Left renal pelvis (tissue), 4 donors: Measurements from ENCODE around the gene ZCCHC17. TPM values are rescaled to one million over a fixed set of nuclear protein-coding genes. Genes with fewer than 3 reads are reported as not detected.

ENCODE experiments used
- DNase-seq, 4 donors: peaks; one replicate each; pipeline ENCODE4 v3.0.0-alpha.2; 2013; ENCODE audit warnings: low read depth in 4 of 4, low spot score in 3 of 4
- polyA plus RNA-seq, 4 donors: library from polyadenylated mRNA; unstranded; fragments of 120-200 nt; gene quantifications; one replicate each; pipeline ENCODE4 v1.2.1, GENCODE V29; 2013; ENCODE audit not compliant: insufficient read length in 4 of 4

ZCCHC17 gene
- polyA plus RNA-seq, 4 donors: 33.6 to 54.9 (median 47.3) TPM

DNA sequence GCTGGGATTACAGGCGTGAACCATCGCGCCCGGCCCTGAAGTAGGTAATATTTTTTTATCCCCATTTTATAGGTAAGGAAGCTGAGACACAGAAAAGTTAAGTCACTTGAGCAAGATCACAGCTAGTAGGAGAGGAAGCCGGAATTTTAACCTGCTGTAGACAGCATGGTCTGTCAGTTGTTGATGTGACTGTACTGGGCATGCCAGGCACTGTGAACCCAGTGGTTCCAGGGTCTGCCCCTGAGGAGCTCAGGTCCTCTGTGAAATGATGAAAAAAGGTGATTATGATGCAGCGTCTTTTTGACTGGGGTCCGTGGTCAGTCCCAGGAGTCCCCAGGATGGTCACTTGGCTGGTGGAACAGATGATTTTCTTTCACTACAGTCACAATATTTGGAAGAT lies 92.8 kb downstream of the ZCCHC17 start:
- DNase-seq: no peak

DNA sequence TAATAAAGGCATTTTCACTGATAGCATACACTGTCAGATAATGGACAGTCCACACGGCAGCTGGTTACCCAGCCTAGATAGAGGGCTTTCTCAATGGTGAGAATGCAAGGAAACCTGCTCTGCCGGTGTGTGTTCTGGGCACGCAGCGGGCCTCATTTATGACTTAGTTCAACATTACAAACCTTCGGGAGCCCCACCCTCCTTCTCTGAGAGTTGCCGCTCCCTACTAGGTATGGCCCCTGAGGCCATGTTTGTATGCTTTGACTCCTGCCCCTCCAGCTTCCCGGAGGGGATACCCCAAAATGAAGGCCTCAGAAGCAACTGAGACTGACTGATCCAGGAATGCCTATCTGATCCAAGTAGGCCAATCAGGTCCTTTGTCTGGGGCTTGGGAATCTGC lies 93.2 kb downstream of the ZCCHC17 start:
- no peak for DNase-seq

DNA sequence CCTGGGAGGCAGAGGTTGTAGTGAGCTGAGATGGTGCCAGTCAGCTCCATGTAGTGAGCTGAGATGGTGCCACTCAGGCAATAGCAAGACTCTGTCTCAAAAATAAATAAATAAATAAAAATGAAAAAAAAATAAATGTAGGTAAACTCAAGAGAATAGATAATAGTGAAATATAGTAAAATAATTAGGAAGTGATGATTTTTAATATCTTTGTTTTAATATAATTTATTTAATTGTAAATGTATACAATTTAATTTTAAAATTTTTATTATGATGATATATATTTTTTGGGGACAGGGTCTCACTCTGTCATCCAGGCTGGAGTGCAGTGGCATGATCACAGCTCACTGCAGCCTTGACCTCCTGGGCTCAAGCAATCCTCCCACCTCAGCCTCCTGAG lies 96.6 kb downstream of the ZCCHC17 start:
- no peak for DNase-seq

DNA sequence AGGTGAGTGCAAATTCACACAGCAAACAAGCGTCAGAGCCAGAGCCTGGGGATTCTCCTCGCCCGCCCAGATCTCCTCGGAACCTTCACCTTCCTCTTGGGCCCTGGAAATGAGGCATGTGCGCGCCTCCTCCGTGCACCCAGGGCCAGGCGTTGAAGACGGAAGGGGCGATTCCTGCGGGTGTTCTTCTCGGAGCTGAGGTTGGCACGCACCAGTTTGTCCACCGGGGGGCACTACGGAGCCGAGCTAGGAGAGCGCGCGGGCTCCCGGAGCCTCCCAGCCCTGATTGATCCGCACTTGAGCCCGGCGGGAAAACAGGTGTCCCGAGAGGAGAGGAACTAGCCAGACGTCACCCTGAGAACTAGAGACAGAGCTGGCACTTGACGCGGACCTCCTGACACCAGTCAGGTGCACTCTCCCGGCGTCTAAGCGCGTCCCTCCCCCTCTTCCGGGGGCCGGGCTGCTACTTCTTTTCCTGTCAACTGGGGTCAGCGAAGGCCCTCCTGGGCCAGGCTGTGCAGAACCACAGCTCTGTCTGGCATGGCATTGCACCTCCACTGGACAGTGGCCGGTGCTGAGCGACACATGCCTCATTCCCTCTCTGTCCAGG lies 97.9 kb downstream of the ZCCHC17 start:
- peak in 1 of 4 donors; percentile 57 for DNase-seq

DNA sequence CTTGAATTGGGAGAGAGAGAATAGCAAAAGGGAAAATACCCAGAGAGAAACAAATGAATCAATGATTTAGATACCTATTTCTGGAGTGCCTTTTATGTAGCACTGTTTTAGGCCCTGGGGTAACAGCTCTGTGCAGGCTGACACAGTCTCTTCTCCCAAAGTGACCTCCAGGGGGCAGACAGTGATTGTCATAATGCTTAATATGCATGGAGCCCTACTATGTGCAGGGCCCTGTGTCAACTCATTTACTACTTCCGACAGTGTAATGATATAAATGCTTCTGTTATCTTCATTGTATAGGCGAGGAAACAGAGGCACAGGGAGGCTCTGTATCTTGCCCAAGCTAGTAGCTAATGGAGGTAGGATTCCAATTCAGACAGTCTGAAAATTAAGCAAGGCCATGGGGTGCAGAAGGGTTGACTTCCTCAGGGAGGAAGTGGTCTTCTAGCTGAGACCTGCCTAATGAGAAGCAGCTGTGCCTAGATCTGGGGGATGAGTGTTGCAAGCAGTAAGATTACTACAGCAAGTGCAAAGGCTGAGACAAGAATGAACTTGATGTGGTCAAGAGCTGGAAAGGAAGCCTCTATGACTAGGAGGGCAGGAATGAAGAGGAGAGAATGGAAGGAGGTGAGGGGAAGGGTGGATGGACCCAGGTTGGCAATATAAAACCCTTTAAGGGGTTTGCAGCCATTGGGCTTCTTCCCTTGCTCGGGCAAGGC lies 100.0 kb downstream of the ZCCHC17 start:
- DNase-seq: no peak

DNA sequence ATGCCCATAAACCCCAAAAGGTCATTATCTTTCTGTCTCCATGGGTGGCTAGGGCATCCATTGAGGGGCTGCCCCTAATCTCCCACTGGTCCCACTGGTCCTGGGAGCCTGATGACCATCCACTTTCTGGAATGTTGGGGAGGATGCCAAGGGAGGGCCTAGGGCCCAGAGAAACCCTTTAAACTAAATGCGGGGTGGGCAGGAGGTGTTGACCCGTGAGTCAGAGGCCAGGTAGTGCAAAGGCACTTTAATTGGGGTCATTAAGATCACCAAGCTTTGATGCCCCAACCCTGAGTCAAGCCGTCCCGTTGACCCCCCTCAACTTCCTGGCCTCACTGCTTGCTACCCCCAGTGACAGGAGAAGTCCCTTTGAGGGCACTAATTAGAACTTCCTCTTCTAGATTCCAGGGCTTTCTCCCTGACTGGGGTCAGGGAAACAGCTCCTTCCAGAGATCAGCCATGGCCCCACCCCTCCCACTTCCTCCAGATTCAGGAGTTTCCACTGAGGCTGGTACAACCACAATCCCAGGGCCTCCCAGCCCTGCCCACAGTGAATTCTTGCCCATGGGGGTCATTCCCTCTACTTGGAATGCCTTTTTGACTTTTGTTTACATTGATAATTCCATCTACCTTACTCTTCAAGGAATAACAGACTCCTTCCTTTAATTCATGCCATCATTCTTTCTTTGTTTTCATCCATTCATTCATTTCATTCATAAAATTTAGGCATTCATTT lies 100.7 kb downstream of the ZCCHC17 start:
- no peak for DNase-seq

DNA sequence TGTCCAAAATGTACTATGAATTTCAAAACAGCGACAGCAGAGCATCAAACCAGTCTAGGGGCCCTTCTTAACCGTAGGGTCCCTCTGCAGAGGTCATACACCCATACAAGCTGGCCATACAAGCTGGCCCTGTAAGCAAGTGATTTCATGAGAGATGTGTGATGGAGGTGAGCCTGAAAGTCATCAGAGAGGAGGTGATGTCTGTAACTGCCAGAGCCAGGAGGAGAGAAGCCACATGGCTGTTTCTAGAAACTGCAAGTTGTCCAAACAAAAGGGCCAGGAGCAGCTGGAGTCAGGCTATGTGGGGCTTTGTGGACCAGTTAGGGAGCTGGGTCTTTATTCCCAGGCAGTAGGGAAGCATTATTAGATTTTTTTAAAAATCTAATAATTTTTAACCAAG lies 101.4 kb downstream of the ZCCHC17 start:
- DNase-seq: no peak

DNA sequence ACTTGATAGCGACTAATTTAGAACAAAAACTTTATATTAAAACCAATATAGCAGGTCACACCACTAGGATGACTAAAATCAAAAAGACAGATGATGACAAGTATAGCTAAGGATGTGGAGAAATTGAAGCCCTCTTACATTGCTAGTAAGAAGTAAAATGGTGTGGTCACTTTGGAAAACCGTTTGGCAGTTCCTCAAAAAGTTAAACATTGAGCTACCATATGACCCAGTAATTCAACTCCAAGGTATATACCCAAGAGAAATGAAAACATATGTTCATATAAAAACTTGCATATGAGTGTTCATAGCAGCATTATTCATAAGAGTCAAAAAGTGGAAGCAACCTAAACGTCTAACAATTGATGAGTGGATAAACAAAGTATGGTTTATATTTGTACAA lies 103.1 kb downstream of the ZCCHC17 start:
- DNase-seq: no peak

DNA sequence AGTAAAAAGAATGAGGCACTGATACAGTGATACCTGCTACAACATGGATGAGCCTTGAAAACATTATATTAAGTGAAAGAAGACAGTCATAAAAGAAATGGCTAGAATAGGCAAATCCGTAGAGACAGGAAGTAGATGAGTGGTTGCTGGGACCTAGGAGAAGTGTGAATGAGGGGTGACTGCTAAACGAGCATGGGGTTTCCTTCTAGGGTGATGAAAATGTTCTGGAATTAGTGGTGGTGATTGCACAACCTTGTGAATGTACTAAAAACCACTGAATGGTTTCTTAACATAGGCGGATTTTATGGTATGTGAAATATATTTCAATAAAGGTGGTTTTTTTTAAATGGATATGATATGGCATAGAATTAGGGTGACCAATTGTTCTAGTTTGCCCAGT lies 103.6 kb downstream of the ZCCHC17 start:
- no peak for DNase-seq

DNA sequence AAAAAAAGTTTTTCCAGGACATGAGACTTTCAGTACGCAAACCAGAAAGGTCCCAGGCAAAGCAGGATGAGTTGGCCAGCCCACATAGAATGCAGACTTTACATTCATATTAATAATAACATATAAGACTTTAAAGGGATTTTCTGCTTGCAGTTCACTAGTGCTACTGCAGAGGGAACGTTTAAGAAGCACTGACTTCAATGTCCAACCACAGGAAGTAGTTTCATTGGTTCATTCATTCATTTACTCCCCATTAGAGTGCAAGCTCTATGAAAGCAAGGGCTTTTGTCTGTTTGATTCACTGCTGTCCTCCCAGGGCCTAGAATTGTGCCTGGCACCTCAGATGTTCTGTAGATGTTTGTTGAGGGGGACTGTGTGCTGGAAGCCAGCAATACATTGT lies 104.4 kb downstream of the ZCCHC17 start:
- DNase-seq: no peak

DNA sequence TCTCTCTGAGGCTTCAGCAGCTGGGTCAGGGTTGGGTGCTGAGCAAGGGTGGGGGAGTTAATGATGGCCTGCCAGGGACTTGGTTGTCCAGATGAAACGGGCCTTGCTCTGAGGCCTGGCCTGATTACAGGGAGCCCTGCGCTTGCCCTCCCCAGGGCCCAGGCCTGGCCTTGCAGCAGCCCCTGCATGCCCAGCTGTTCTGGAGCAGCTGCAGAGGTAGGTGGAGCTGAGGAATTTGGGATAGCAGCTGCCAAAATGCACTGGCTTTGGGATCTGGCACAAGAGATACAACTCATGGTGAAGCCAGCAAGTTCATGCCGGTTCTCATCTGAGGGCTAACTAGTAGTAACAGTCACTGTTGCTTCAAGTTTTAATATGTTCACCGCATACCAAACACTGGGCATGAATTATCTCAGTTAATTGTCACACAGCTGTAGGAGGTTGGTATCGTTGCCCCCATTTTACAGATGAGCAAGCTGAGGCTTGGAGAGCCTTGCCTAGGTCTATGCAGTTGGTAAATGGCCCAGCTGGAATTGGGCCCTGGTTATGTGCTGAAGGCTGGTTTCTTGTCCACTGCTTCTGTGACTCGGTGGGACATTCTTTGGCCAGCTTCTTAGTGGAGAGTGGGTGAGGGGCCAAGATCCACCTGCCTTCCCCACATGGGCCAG lies 108.9 kb downstream of the ZCCHC17 start:
- DNase-seq: no peak

DNA sequence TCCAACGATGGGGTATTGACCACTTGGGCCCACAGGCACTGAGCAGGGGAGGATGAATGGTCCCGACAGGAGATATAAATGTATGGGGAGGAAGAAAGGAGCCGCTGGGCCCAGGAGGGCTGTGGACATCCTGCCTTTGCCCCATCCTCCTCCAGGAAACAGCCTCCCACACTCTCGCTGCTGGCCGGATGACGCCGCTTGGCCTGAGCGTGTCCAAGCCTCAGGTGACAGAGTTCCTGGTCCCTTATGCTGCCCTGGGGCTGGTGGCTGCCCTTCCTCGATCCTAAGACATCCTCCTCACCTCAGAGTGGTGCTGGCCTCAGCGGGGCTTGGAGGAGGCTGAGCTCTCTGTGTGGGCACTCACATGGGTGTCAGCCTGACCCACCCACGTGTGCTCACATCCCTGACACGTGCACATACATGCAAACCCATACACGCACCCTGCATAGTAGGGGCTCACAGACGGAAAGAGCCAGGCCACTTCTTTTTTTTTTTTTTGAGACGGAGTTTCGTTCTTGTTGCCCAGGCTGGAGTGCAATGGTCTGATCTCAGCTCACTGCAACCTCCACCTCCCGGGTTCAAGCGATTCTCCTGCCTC lies 110.3 kb downstream of the ZCCHC17 start:
- DNase-seq: no peak

DNA sequence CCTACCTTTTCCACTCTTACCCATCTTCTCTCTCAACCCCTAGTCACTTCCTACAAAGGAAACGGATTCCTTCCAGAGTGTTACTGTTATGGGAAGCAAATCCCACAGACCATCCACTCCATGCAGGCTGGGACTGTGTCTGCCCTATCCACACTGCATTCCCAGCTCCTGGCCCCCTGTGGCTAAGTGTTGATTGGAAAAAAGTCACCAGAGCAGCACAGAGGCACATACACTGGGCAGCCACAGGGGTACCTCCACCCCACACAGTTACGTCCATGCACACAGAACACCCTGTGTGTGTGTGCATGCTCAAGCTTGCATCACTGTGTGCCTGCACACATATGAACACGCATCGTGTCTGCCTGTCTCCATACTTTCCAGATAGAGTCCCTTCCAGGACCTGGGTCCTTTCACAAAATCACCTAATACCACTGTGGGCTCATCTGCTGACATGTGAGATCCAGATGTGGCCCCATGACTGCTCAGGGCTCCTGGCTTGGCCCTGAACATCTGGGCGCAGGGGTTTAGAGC lies 112.0 kb downstream of the ZCCHC17 start:
- DNase-seq: no peak

DNA sequence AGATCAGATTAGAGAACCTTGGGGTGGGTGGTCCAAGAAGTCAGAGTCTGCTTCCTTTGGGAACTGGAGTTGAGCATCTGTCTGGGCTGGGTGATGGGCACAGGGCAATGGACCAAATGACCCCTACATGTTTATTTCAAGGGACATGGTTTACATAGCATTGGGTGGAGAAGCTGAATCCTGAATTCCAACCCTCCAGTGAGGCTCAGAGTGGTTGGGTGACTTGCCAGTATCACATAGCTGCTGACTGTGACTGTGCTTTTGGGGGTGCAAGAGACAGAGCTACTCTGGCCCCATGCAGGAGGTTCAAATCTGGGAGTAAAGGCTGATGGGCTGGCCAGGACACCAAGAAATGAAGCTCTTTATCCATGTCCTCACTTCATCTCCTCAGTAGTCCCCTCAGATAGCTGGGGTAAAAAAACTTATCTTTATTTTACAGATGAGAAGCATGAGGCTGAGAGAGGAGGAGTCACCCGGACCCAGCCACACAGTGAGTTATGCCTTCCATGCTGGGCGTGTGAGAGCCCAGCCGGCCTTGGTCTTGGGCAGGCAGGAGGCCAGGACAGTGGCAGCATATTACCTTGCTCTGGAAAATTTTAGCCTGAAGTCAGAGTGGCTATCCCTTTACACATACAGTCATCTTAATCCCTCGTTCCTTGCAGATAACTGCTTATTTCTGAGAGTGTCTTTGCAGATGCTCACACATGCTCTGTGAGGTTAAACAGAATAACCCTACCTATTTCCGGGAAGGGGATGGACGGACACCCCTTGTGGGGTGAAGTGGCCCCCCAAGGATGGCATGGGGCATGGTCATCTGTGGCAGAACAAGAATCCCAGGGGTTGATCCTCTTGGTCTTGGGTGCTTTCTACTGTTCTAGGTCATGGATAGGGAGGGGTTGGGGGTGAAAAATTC lies 113.4 kb downstream of the ZCCHC17 start:
- no peak for DNase-seq

DNA sequence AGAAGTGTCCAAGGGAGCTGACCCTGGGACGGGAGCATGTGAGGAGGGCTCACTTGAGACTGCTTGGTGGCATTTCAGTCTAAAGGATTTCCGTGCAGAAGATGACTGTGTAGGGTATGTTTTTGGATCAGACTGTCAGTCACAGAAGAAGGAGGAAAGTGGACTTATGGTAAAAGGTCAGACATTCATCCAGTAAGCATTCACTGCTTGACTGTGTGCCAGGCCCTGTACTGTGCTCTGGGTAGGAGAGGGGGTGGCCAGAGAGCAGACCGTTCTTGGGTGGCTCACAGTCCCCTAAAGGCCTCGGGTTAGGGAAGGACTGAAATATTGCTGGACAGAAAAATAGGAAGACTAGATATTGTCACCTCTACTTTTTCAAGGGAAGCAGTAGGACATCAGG lies 114.0 kb downstream of the ZCCHC17 start:
- DNase-seq: no peak

DNA sequence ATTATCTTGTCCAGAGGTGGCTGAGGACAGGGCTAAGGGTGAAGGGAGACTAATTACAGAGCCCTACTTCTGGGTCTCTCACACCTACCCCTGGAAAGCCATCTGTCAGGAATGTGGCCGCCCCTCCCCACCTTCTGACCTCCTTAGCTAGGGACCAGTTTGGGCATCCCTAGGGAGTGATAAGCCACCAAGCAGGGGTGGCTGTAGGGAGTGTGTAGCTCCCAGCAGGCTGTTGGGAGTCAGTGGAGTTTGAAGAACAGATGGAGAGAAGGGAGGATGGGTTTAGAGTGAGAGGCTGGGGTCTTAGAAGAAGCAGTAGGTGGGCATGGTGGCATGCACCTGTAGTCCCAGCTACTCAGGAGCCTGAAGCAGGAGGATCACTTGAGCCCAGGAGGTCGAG lies 115.4 kb downstream of the ZCCHC17 start:
- no peak for DNase-seq

DNA sequence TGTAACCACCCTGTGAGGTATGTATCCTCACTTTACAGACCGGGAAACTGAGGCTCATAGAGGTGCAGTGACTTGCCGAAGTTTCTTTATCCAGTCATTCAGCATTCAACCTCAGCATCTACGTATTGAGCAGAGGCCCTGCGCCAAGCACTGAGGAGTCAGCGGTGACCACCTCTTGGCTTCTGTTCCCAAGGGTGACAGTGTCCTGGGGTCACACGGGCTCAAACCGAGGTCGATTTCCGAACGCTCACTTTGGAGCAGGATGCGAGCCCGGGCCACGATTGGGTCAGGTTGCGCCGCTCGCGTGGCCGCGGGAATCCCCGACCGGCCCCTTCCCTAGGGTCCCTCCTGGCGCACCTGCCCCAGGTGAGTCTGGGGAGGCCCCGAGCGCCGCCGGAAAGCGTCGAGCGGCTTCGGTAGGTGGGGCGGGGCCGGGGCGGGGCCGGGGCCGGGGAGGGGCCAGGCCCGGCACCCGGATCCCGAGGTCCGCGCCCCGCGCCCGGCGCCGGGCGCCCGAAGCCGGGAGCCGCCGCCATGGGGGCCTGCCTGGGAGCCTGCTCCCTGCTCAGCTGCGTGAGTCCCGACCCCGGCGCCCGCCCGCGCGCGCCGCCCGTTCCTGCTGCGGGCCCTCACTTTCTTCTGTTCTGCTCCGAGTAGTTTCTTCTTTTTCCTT lies 116.0 kb downstream of the ZCCHC17 start, which contains the start of gene SERINC2:
SERINC2 (plus strand) TSS at position 482 of the 673 bp plus-strand sequence; CDS start at position 535, 53 bp downstream.
- no peak for DNase-seq

DNA sequence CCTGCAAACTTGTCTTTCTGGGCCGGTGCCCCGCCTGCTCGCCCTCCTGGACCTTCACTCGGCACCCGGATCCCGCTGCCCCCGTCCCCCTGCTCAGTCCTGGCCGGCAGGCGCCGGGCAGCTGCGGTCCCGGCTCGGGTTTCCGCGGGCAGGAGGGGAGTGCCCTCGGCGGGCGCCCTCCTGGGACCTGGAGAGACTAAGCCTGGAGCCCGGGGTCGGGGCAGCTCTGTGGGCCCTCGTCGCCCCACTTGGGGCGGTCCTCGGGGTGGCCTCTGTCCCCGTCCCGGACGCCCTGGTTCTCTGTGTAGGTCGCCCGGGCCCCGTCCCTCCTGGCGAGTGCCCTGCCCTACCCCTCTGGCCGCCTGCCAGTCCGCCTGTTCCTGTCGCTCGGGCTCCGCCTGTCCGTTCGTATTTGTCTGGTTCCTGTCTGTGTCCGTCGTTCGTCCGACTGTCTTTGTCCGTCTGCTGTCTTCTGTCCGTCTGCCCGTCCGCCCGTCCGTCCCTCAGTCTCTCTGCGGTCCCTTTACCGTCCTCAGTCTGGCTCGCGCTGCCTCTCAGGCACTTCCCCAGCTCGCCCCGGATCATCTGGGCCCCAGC lies 116.7 kb downstream of the ZCCHC17 start:
- peak in 1 of 4 donors; percentile 21 for DNase-seq
